Neural cell (in vitro differentiated cells): ENCODE results near the gene MRPS15.

Source experiments
- CTCF ChIP-seq: fragments of 450-650 bp; IDR thresholded peaks from 2 replicates; pipeline ENCODE4 v1.5.1; 2014; ENCODE audit warnings: antibody characterized with exemption, mild to moderate bottlenecking, moderate library complexity; ENCODE audit not compliant: poor library complexity, severe bottlenecking
- SMC3 ChIP-seq: fragments of 450-650 bp; conservative IDR thresholded peaks from 2 replicates; pipeline ENCODE4 v1.6.1; 2014; ENCODE audit warnings: antibody characterized with exemption, mild to moderate bottlenecking, moderate library complexity; ENCODE audit not compliant: poor library complexity
- TF ChIP-seq, protein P1 (sequence below): IDR thresholded peaks from 2 replicates; pipeline ENCODE4 v1.6.1; 2012; ENCODE audit warnings: borderline replicate concordance

- TF ChIP-seq CTCF, result no peak
- TF ChIP-seq SMC3, result peak; percentile 14
- TF ChIP-seq, protein P1, sequence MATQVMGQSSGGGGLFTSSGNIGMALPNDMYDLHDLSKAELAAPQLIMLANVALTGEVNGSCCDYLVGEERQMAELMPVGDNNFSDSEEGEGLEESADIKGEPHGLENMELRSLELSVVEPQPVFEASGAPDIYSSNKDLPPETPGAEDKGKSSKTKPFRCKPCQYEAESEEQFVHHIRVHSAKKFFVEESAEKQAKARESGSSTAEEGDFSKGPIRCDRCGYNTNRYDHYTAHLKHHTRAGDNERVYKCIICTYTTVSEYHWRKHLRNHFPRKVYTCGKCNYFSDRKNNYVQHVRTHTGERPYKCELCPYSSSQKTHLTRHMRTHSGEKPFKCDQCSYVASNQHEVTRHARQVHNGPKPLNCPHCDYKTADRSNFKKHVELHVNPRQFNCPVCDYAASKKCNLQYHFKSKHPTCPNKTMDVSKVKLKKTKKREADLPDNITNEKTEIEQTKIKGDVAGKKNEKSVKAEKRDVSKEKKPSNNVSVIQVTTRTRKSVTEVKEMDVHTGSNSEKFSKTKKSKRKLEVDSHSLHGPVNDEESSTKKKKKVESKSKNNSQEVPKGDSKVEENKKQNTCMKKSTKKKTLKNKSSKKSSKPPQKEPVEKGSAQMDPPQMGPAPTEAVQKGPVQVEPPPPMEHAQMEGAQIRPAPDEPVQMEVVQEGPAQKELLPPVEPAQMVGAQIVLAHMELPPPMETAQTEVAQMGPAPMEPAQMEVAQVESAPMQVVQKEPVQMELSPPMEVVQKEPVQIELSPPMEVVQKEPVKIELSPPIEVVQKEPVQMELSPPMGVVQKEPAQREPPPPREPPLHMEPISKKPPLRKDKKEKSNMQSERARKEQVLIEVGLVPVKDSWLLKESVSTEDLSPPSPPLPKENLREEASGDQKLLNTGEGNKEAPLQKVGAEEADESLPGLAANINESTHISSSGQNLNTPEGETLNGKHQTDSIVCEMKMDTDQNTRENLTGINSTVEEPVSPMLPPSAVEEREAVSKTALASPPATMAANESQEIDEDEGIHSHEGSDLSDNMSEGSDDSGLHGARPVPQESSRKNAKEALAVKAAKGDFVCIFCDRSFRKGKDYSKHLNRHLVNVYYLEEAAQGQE, result peak; percentile 86
Measured at GRCh38 chr1:36463803-36464604, at the start of gene MRPS15.
